Tibial nerve (tissue), 4 donors: ENCODE measurements around the gene DROSHA. TPM values are rescaled to one million over a fixed set of nuclear protein-coding genes. Genes with fewer than 3 reads are reported as not detected.

Experiments
- DNase-seq, 2 donors: peaks; one replicate each; pipeline ENCODE4 v3.0.0-alpha.2; 2019; ENCODE audit warnings: low spot score in 2 of 2
- H3K27ac ChIP-seq, 4 donors: fragments of 200-600 bp; sonication (generic) in 3 of 4; one replicate each; pipeline ENCODE4 v1.5.1; 2017 to 2019; ENCODE audit warnings: mild to moderate bottlenecking in 1 of 4
- H3K27me3 ChIP-seq, 2 donors: fragments of 200-600 bp; sonication (generic) in 1 of 2; one replicate each; pipeline versions ENCODE4 v1.5.1 to v1.6.0; 2017 to 2019
- H3K36me3 ChIP-seq, 3 donors: fragments of 200-600 bp; sonication (generic); one replicate each; pipeline ENCODE4 v1.5.1; 2018 to 2019
- H3K4me1 ChIP-seq, 4 donors: fragments of 200-600 bp; sonication (generic) in 3 of 4; one replicate each; pipeline ENCODE4 v1.5.1; 2017 to 2019
- H3K4me3 ChIP-seq, 4 donors: fragments of 200-600 bp; sonication (generic) in 3 of 4; one replicate each; pipeline ENCODE4 v1.5.1; 2017 to 2019; ENCODE audit warnings: mild to moderate bottlenecking in 1 of 4, moderate library complexity in 1 of 4
- H3K9me3 ChIP-seq, 4 donors: fragments of 200-600 bp; sonication (generic) in 3 of 4; one replicate each; pipeline ENCODE4 v1.5.1; 2017 to 2019
- CTCF ChIP-seq, 5 experiments: fragments of 200-600 bp in 3 of 5; fragments of 450-650 bp in 2 of 5; sonication (generic) in 3 of 5; IDR thresholded peaks; one replicate each; pipeline ENCODE4 v1.5.1; 2016 to 2019; ENCODE audit warnings: antibody characterized with exemption in 5 of 5, mild to moderate bottlenecking in 3 of 5, moderate library complexity in 2 of 5
- EP300 ChIP-seq, 2 donors: sonication (generic); formaldehyde crosslinking; IDR thresholded peaks; one replicate each; pipeline ENCODE4 v1.6.1; 2017; ENCODE audit warnings: antibody characterized with exemption in 2 of 2, mild to moderate bottlenecking in 1 of 2
- POLR2A ChIP-seq, 2 donors: fragments of 450-650 bp; IDR thresholded peaks; one replicate each; pipeline ENCODE4 v1.6.1; 2017; ENCODE audit warnings: antibody characterized with exemption in 2 of 2, mild to moderate bottlenecking in 2 of 2, moderate library complexity in 2 of 2
- WGBS, 2 donors: methylation state at CpG; one replicate each; pipeline ENCODE4 v1.1.5; 2018; 5-methylcytosine and 5-hydroxymethylcytosine counted together
- total RNA-seq, 4 donors: library from RNA; depleted of rRNA; stranded (reverse); fragments of >200 nt; gene quantifications; one replicate each; pipeline ENCODE4 v1.1.0, GENCODE V29; 2016

DROSHA gene
- total RNA-seq = 10 to 100 TPM; 53.0 to 65.9 (median 59.6) TPM

GRCh38 chr5:31531888-31532547 lies at the start of gene DROSHA, which contains the start of gene C5orf22:
DROSHA (minus strand) TSS chr5:31532093; CDS start chr5:31529059, 3,034 bp downstream.
C5orf22 (plus strand) TSS chr5:31532301; CDS start chr5:31532393, 92 bp downstream.
- Histone ChIP-seq H3K9me3 (no peaks in the 10 kb centered on the region), H3K4me1 (peaks cover 0 to 41% (median 21%) of the 10 kb centered on the region in 4 donors), H3K4me3 (peak within 1 kb of the TSS; percentile 76 to 84 (median 76)), H3K36me3 (peaks cover 0 to 51% (median 17%) of the 10 kb centered on the region in 3 donors), H3K27ac (peak within 1 kb of the TSS in 3 of 4 donors; percentile 76 to 83 (median 81)), H3K27me3 (no peaks in the 10 kb centered on the region)
- WGBS, 2 donors = 0% methylated on average over 47 of the region's 52 CpGs
- DNase-seq = peak; percentile 85 to 91
- peak in 1 of 2 donors; percentile 67 for TF ChIP-seq POLR2A (IDR thresholded peaks at IDR 0.05)
- TF ChIP-seq CTCF (IDR thresholded peaks at IDR 0.05) = peak in 2 of 5 experiments; percentile 4 to 27
- TF ChIP-seq EP300 (IDR thresholded peaks at IDR 0.05) = peak in 1 of 2 donors; percentile 80

GRCh38 chr5:31579558-31579957 lies 47.7 kb upstream of the DROSHA start:
- no peak overlapping the region for H3K4me3 ChIP-seq
- WGBS, 2 donors = 98 to 99% methylated on average over 2 of the region's 2 CpGs
- DNase-seq = no peak
- H3K27me3 ChIP-seq = no peaks in the 10 kb centered on the region
- no peak overlapping the region for H3K27ac ChIP-seq
- H3K9me3 ChIP-seq = no peaks in the 10 kb centered on the region
- no peak for TF ChIP-seq POLR2A (IDR thresholded peaks at IDR 0.05)
- no peak for TF ChIP-seq CTCF (IDR thresholded peaks at IDR 0.05)
- no peak for TF ChIP-seq EP300 (IDR thresholded peaks at IDR 0.05)
- H3K4me1 ChIP-seq = no peaks in the 10 kb centered on the region
- H3K36me3 ChIP-seq = no peaks in the 10 kb centered on the region

GRCh38 chr5:31577438-31577837 lies 45.5 kb upstream of the DROSHA start:
- H3K9me3 ChIP-seq = no peaks in the 10 kb centered on the region
- TF ChIP-seq EP300 (IDR thresholded peaks at IDR 0.05) = no peak
- TF ChIP-seq POLR2A (IDR thresholded peaks at IDR 0.05) = no peak
- no peak for TF ChIP-seq CTCF (IDR thresholded peaks at IDR 0.05)
- no peak overlapping the region for H3K4me3 ChIP-seq
- no peaks in the 10 kb centered on the region for H3K27me3 ChIP-seq
- no peak for DNase-seq
- H3K4me1 ChIP-seq = no peaks in the 10 kb centered on the region
- H3K36me3 ChIP-seq = no peaks in the 10 kb centered on the region
- no peak overlapping the region for H3K27ac ChIP-seq
- WGBS, 2 donors = 82 to 87% methylated on average over 3 of the region's 3 CpGs

GRCh38 chr5:31574772-31575171 lies 42.9 kb upstream of the DROSHA start:
- no peak overlapping the region for H3K4me3 ChIP-seq
- no peak for DNase-seq
- no peaks in the 10 kb centered on the region for H3K36me3 ChIP-seq
- no peak overlapping the region for H3K27ac ChIP-seq
- H3K4me1 ChIP-seq = no peaks in the 10 kb centered on the region
- no peak for TF ChIP-seq POLR2A (IDR thresholded peaks at IDR 0.05)
- no peak for TF ChIP-seq CTCF (IDR thresholded peaks at IDR 0.05)
- TF ChIP-seq EP300 (IDR thresholded peaks at IDR 0.05) = no peak
- no peaks in the 10 kb centered on the region for H3K27me3 ChIP-seq
- 80 to 89% methylated on average over 4 of the region's 4 CpGs for WGBS, 2 donors
- H3K9me3 ChIP-seq = no peaks in the 10 kb centered on the region

- Histone ChIP-seq H3K4me1 (no peaks in the 10 kb centered on the region), H3K27ac (no peak overlapping the region), H3K4me3 (no peak overlapping the region), H3K36me3 (no peaks in the 10 kb centered on the region), H3K27me3 (no peaks in the 10 kb centered on the region), H3K9me3 (no peaks in the 10 kb centered on the region)
- no peak for DNase-seq
- TF ChIP-seq EP300 (IDR thresholded peaks at IDR 0.05) (no peak), CTCF (IDR thresholded peaks at IDR 0.05) (no peak), POLR2A (IDR thresholded peaks at IDR 0.05) (no peak)
- 95% methylated on average over 10 of the region's 10 CpGs for WGBS, 2 donors
These were observed 41.7 kb upstream of the DROSHA start for GRCh38 chr5:31573494-31574142.
